GM12865 (cell line): ENCODE data around the gene SLC16A4.

Source experiments
- DNase-seq: peaks from one replicate; pipeline ENCODE4 v3.0.0; 2010; ENCODE audit warnings: low read depth
- H3K4me3 ChIP-seq: 2 replicates; pipeline ENCODE4 v1.5.1; 2011; ENCODE audit warnings: mild to moderate bottlenecking, low read depth, low read length, control low read depth
- CTCF ChIP-seq: IDR thresholded peaks from 2 replicates; pipeline ENCODE4 v1.5.1; 2011; ENCODE audit warnings: low read length, control low read depth, low read depth, inconsistent platforms; ENCODE audit not compliant: insufficient read depth; ENCODE audit errors: missing control alignments

SLC16A4 gene

GRCh38 chr1:110393691-110394492 is 3.1 kb upstream of the SLC16A4 start:
- no peak for TF ChIP-seq CTCF
- no peak overlapping the region for H3K4me3 ChIP-seq
- DNase-seq = no peak

DNA sequence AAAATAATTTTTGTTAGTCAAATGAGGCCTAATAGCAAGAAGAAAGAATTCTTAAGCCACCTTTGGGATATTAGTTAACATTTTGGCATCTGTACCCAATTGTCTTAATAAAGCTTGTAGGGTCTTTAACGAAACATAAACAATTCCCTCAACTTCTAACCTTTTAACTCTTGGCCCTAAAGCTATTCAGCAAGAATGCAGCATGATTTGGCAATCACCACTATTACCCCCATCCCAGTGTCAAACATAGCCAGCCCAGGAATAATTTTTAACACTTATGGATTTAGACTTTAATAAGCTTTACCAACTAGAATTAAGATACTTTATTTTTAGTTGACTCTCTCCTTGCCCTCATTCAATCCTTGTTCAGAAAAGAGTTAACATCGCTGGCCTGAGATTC is 2.5 kb upstream of the SLC16A4 start:
- no peak for DNase-seq
- no peak for TF ChIP-seq CTCF
- no peak overlapping the region for H3K4me3 ChIP-seq

- no peak for DNase-seq
- no peak for TF ChIP-seq CTCF
- H3K4me3 ChIP-seq = no peak overlapping the region
Observed at GRCh38 chr1:110390096-110390495, 730 bp downstream of the SLC16A4 start.

GRCh38 chr1:110387048-110387754 is 3.6 kb downstream of the SLC16A4 start:
- H3K4me3 ChIP-seq = no peak overlapping the region
- no peak for TF ChIP-seq CTCF
- no peak for DNase-seq

DNA sequence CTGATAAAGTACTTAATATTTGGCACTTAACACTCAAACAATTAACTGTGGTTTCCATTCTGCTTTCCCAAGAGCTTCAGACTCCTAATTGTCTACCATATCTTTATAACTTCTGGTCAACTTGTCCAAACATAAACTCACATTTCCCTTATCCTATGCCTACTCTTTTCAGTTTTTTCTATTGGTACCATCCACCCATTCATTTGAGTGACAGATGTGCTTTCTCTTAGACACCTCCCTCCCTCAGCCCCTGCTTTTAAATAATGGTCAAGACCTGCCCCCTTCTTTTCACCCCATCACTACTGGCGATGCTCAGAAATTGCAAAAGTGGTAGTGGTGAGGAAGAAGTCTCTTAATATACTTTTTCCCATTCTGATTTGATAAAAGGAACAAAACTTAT is 5.5 kb downstream of the SLC16A4 start:
- no peak for DNase-seq
- no peak for TF ChIP-seq CTCF
- H3K4me3 ChIP-seq = no peak overlapping the region

- no peak overlapping the region for H3K4me3 ChIP-seq
- peak; percentile 33 for DNase-seq
- no peak for TF ChIP-seq CTCF
Observed at GRCh38 chr1:110384581-110385321, 6.1 kb downstream of the SLC16A4 start.
